Stimulated activated CD4-positive, alpha-beta T cell treated with anti-CD3 and anti-CD28 coated beads, TNF-alpha, amount 100 ng/mL, for 1 hour (primary cell): ENCODE results near the gene BLVRB.
"Not testable (repeated sequence)": the region's sequence is repeated elsewhere in the genome, so short reads cannot be mapped to it uniquely, and the experiment has no call there.

Experiments
- DNase-seq, 3 donors: peaks; one replicate each; pipeline ENCODE4 v3.0.0-alpha.2; 2020; ENCODE audit warnings: low read depth in 3 of 3, low spot score in 1 of 3

The BLVRB gene

DNA sequence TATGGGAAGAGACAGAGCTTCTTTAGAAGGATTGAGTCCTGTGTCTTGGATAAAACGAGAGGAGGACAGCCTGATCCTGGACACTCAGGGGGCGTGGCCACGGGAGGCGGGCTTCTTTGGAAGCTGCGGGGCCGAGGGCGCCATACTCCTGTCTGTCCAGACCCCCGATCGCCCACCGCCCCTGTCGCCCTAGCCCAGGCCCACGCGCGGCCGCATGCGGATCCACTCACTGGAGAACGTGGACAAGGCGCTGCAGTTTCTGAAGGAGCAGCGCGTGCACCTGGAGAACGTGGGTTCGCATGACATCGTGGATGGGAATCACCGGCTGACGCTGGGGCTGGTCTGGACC lies 24.3 kb upstream of the BLVRB start:
- DNase-seq: no peak

DNA sequence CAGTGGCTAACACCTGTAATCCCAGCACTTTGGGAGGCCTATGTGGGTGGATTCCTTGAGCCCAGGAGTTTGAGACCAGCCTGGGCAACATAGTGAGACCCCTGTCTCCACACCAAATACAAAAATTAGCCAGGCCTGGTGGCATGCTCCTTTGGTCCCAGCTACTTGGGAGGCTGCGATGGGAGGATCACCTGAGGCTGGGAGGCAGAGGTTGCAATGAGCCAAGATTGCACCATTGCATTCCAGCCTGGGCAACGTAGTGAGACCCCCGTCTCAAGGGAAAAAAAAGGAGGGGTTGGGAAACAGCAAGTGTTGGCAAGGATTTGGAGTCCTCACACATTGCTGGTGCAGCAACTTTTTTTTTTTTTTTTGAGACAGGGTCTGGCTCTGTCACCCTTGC lies 20.5 kb upstream of the BLVRB start:
- no peak for DNase-seq

DNA sequence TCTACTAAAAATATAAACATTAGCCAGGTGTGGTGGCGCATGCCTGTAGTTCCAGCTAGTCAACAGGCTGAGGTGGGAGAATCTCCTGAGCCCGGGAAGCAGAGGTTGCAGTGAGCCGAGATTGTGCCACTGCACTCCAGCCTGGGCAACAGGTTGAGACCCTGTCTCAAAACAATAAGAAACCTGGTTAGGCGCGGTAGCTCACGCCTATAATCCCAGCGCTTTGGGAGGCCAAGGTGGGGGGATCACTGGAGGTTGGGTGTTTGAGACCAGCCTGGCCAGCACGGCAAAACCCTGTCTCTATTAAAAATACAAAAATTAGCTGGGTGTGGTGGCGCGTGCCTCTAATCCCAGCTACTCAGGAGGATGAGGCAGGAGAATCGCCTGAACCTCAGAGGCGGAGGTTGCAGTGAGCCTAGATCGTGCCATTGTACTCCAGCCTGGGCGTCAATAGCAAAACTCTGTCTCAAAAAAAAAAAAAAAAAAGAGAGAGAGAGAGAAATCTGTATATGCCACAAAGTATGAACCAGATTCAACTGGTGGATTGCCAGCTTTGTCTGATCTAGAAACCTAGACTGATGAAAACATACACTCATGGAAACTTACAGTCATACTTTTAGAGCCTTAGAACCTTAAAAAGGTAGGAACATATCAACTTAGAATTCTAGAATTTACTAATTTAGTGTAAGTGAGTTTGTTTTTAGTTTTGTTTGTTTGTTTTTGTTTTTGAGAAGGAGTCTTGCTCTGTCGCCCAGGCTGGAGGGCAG lies 10.5 kb upstream of the BLVRB start:
- not testable (repeated sequence) for DNase-seq

DNA sequence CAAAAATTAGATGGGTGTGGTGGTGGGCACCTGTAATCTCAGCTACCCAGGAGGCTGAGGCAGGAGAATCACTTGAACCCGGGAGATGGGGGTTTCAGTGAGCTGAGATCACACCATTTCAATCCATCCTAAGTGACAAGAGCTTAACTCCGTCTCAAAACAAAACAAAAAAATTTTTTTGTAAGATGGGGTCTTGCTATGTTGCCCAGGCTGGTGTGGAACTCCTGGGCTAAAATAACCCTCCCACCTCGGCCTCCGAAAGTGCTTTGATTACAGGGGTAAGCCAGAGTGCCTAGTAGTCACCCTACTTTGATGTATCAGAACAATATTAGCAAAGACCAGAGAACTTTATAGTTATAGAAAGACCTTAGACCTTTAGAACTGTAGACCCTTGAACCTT lies 9.2 kb upstream of the BLVRB start:
- DNase-seq: no peak

DNA sequence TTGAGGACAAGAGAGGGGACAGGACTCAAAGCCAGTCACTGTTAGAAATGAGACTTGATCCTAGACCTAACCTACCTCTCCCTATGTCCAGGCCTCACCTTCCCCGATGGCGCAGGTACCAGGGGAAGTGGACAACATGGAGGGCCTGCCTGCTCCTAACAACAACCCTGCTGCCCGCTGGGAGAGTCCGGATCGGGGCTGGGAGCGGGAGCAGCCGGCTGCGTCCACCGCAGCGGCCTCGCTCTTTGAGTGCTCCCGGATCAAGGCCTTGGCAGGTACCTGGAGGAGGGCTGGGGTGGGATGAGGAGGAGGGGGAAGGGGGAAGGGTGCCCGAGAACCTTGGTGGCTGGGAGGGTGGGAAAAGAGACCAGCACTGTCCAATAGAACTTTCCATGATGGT lies 7.0 kb upstream of the BLVRB start:
- no peak for DNase-seq

DNA sequence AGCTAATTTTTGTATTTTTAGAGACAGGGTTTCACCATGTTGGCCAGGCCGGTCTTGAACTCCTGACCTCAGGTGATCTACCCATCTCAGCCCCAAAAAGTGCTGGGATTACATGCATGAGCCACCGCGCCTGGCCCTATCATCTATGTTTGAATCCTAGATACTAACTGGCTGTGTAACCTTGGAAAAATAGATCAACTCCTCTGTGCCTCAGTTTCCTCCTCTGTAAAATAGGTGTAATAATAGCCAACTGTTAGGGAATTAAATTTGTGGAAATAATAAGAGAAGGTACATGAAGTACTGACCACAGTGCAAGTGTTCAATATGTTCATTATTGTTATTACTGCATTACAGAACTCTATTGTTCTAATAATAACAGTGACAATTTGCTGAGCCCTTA lies 5.6 kb upstream of the BLVRB start:
- DNase-seq: no peak

DNA sequence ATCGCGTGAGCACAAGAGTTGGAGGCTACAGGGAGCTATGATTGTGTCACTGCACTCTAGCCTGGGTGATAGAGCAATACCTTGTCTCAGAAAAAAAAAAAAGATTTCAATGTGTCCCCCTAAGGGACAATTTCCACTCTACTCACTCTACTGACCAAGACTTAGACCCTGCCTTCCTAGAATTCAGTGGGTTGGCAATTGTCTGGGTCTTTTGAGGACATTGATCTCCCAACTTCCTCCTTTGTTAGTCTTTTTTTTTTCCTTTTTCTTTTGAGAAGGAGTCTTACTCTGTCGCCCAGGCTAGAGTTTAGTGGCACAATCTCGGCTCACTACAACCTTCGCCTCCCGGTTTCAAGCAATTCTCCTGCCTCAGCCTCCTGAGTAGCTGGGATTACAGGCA lies 3.5 kb upstream of the BLVRB start:
- no peak for DNase-seq

DNA sequence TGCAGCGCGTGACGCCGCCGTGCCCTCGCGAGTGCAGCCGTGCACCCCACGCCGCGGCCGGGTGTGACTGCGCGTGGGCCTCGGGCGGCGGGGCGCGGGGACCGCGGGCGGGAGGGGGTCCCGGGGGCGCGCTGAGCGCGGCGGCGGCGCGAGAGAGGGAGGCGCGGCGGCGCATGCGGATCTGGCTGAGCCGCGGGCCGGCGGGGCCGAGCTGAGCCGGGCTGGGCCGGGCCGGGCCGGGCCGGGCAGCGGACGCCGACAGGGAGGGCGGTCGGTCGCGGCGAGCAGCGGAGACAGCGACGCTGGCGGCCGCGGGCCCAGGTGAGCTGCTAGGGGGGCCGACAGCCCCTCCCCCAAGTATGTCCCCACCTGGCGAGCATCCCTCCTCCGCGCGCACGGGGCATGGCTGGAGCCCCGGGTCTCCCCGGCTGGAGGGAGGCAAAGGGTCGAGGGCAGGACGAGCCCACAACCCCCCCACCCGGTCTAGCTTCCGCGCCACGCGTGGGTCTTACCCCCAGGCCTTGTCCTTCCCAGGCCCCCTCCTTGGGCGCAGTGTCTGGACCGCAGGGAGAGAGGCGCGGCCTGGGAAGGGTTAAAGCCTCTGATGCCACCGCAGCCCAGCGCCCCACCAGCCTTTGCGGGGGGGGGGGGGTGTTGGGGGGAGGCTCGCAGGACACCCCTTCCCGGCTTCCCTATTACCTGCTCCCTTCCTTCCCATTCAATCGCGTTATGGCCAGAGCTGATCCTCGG lies 1.6 kb upstream of the BLVRB start, which contains the start of gene SPTBN4:
Gene SPTBN4 (plus strand): TSS at position 17 of the 750 bp plus-strand sequence. CDS start 5,621 bp downstream, outside the sequence.
- DNase-seq: no peak

DNA sequence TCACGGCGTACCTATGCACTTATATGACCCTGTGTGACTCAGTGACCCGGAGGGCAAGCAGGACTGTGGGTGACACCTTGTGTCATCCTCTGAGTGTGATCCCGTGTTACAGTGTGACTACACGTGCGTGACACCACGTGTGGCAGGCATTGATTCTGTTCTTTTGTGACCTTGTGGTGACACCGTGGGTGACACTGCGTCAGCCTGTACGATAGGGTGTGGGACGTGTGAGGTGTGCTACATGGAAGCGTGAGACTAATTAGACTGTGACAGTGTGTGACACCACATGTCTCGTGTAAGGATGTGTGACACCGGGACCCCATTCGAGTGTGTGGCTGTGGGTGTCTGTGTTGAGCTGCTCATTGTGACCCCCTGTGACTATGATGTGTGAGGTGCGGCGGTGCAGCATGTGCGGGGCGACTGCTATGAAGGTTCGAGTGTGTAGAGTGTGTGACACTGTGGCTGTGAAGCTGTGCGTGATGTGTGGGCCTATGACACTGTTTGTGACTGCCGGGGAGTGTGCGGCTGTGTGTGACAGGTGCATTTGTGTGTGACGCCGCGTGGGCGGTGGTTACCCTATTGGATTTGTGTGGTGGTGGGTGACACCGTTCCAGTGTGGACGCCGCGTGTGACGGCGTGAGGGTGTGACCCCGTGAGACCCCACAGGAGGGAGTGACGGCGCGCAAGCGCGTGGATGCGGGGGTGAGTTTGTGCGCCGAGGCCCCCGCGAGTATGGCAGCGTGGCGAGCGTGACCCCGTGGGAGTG lies 857 bp upstream of the BLVRB start:
- DNase-seq: peak in 2 of 3 donors; percentile 24 to 35

DNA sequence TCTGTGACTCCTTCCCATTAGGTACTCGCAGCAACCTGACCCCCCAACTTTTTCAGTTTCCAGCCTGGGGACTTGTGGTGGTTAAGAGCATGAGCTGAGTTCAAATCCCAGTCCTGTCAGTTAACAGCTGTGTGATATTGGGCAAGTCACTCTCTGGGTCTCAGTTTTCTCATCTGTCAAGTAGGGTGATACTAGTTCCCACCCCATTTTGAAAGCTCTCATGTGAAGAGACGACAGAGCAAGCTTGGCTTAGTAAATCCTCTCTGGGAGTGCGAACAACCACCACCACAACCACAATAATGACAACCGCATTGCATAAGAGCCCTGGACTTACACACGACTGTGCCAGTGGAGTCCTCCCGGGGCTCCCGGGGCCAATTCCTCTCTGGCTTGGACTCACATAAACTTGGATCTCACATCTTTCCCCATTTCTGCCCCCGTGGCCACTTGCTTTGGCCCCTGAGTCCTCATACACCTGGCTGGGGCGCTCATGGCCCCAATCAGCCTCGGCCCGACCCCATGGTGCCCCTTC lies 454 bp downstream of the BLVRB start:
- no peak for DNase-seq

DNA sequence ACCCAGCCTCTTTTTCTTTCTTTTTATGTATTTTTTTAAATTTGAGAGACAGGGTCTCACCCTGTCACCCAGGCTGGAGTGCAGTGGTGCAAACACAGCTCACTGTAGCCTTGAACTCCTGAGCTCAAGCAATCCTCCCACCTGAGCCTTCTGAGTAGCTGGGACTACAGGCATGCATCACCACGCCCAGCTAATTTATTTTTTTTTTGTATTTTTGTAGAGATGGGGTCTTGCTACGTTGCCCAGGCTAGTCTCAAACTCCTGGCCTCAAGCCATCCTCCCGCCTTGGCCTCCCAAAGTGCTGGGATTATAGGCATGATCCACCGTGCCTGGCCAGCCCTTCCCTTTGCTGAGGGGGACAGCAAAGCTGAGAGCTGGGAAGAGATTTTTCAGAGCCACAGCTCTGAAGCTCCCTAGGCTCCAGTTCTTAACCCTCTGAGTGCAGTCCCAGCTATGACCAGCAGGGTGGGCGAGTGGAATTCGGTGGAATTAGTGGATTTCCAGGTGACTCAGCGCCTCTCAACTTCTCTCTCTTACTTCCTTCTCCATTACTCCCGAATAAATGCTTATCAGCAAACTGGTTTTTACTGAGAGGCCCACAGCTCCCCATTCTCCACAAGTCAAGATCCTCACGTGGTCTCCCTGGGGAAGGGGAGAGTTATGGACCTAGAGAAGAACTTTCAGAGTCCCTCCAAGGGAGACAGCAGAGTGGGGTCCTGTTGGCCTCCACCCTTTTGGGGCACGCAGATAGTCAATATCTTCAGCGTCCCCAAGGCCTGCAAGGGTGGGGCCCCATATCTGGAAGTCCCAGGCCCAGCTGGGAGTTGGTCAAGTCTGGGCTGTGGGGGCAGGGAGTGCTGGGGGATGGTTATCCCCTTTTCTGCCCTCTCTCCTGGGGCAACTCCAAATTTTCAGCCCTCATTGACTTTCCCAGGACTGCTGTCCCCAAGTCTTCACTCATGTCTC lies 1.2 kb downstream of the BLVRB start:
- peak in 2 of 3 donors; percentile 42 to 70 for DNase-seq

DNA sequence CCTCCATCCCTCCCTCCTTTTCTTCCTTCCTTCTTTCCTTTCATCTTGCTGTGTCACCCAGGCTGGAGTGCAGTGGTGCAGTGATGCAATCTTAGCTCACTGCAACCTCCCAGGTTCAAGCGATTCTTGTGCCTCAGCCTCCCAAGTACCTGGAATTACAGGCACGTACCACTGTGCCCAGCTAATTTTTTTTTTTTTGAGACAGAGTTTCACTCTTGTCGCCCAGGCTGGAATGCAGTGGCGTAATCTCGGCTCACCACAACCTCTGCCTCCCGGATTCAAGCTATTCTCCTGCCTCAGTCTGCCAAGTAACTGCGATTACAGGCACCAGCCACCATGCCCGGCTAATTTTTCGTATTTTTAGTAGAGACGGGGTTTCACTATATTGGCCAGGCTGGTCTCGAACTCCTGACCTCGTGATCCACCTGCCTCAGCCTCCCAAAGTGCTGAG lies 1.9 kb downstream of the BLVRB start:
- DNase-seq: not testable (repeated sequence)

DNA sequence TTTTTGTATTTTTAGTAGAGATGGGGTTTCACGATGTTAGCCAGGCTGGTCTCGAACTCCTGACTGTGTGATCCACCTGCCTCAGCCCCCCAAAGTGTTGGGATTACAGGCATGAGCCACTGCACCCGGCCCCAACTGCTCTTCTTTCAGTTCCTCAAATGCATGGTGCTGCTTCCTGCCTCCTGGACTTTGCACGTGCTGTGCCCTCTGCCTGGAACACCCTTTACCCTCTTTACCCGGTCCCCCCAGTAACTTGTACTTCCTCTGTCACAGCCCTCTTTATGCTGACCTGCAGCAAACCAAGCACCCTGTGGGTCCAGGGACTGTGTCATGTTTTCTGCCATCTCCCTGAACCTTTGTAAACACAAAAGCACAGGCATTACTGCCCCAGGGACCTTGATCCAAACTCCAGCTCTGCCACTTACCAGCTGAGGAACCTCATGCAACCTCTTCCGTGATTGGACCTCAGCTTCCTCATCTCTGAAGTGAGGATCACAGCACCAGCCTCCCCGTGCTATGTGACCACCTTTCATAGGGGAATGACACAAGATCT lies 3.8 kb downstream of the BLVRB start:
- no peak for DNase-seq

DNA sequence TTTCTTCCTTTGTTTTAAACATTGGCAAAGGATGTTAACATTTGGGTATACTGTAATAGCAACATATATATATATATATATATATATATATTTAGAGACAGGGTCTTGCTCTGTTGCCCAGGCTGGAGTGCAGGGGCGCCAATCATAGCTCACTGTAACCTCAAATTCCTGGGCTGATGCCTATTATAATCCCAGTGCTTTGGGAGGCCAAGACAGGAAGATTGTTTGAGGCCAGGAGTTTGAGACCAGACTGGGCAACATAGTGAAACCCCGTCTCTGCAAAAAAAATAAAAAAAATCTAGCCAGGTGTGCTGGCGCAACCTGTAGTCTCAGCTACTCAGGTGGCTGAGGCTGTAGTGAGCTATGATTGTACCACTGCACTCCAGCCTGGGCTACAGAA lies 5.4 kb downstream of the BLVRB start:
- DNase-seq: no peak

DNA sequence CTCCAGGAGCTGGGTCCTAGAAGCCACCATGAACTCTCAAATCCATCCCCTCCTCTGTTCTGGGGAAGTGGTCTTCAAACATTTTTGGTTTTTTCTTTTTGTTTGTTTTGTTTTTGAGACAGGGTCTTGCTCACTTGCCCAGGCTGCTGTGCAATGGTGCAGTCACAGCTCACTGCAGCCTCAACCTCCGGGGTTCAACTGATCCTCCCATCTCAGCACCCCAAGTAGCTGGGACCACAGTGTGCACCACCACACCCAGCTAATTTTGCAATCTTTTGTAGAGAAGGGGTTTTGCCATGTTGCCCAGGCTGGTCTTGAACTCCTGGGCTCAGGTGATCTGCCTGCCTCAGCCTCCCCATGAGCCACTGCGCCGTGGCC lies 7.0 kb downstream of the BLVRB start:
- DNase-seq: no peak

DNA sequence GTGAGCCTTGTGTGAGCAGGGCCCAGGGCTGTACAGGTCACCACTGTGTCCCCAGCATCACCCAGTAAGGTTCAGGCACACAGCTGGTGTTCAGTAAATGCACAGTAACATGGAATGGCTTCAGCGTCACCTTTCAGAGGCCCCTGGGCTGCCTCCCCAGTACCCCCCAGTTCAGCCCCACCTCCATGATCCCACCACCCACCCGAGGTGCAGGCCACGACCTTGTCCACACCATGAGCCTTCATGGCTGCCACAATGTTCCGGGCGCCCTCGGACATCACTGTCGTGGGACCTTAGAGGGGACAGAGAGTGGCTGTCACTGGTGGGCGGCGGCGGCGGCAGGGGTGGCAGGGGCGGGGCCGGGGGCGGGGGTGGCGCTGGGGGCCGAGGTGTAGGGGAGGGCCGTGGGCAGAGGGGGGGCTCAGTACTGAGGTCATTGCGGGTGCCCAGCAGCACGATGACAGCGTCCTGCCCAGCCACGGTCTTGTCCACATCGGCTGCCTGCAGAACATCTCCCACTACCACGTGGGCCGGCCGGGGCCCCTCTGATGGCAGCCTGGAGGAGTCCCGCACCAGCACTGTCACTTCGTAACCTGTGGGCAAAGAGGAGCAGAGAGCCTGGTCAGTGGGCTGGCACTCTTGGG lies 7.5 kb downstream of the BLVRB start:
- no peak for DNase-seq

DNA sequence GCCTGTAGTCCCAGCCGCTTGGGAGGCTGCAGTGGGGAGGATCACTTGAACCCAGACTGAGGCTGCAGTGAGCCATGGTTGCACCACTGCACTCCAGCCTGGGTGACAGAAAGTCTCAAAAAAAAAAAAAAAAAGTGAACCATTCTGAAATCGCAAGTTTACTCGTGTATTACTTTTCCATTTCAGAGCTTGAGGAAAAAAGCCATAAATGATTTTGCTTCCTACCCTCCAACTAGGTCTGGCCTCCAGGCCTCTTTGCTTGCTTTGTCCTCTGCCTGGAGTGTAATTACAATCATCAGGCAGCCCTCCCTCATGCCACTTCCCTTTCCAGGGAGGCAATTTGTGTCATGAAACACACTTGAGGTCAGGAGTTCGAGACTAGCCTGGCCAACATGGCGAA lies 8.5 kb downstream of the BLVRB start:
- no peak for DNase-seq

DNA sequence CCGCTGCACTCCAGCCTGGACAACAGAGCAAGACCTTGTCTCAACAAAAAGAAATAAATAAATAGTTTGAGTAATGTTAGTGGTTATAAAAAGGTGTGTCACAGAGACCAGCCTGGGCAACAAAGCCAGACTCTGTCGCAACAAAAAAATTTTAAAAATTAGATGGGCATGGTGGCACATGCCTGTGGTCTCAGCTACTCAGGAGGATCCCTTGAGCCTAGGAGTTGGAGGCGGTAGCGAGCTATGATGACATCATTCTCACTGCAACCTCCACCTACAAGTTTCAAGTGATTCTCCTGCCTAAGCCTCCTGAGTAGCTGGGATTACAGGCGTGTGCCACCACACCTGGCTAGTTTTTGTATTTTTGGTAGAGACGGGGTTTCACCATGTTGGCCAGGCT lies 11.6 kb downstream of the BLVRB start:
- DNase-seq: not testable (repeated sequence)

DNA sequence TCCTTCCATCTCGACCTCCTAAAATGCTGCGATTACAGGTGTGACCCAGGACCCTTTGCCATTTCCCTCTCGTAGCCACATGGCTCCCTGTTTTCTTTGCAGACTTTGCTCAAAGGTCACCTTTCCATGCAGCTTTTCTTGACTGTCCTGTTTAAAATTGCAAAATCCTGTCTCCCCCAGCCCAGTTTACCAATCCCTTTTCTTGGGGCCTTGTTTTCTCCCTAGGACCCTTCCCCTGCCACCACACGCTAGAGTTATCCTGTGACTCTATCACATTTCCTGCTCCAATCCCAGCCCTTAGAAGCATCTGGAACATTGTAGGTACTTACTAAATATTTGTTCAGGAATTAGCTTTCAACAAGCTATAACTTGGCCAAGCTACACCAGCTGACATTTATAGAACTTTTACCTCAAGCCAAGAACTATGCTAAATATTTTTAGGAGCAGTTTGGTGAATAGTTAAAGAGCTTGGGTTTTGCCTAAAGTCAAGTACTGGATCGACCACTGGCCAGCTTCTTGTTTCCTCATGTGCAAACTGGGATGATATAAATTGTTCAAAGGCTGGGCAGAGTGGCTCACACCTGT lies 12.3 kb downstream of the BLVRB start:
- DNase-seq: no peak
